Measurements from ENCODE around the gene CCM2.

CCM2 gene

GRCh38 chr7:45000093-45001032 is at the start of gene CCM2:
TSS of gene CCM2 (plus strand) at chr7:45000201. CDS start at chr7:45000334, 133 bp downstream.
- DNase-seq: peak; percentile 18

- DNase-seq: no peak
Measured at GRCh38 chr7:44953156-44953555, 46.8 kb upstream of the CCM2 start.

- DNase-seq: no peak
Measured at GRCh38 chr7:44955733-44956132, 44.3 kb upstream of the CCM2 start.

GRCh38 chr7:44956157-44956766 is 43.7 kb upstream of the CCM2 start:
- no peak for DNase-seq

- DNase-seq: no peak
Measured at GRCh38 chr7:44958645-44959344, 41.2 kb upstream of the CCM2 start.

- DNase-seq: no peak
Measured at GRCh38 chr7:44959433-44959951, 40.5 kb upstream of the CCM2 start.

- no peak for DNase-seq
Measured at GRCh38 chr7:44960011-44960580, 39.9 kb upstream of the CCM2 start.

- no peak for DNase-seq
Measured at GRCh38 chr7:44961844-44962482, 38.0 kb upstream of the CCM2 start.

GRCh38 chr7:44962483-44963251 is 37.3 kb upstream of the CCM2 start:
- no peak for DNase-seq

GRCh38 chr7:44963364-44964290 is 36.4 kb upstream of the CCM2 start:
- DNase-seq: no peak

- DNase-seq: no peak
Measured at GRCh38 chr7:44964384-44964830, 35.6 kb upstream of the CCM2 start.

- no peak for DNase-seq
Measured at GRCh38 chr7:44964831-44965440, 35.1 kb upstream of the CCM2 start.

- DNase-seq: no peak
Measured at GRCh38 chr7:44965441-44965903, 34.5 kb upstream of the CCM2 start.

- no peak for DNase-seq
Measured at GRCh38 chr7:44965937-44966730, 33.9 kb upstream of the CCM2 start.

GRCh38 chr7:44966731-44967538 is 33.1 kb upstream of the CCM2 start:
- DNase-seq: peak; percentile 45

- no peak for DNase-seq
Measured at GRCh38 chr7:44967571-44968446, 32.2 kb upstream of the CCM2 start.

Measured in COR-L47 (cell line).